HTR-8/SVneo (cell line): ENCODE measurements around the gene ZNF57.
A peak's percentile ranks its signal among the peaks of the same experiment; 100 is the strongest.
"Not testable (repeated sequence)": the region's sequence is repeated elsewhere in the genome, so short reads cannot be mapped to it uniquely, and the experiment has no call there.

Experiments
- DNase-seq: peaks from one replicate; pipeline ENCODE4 v3.0.0; 2011; ENCODE audit warnings: low spot score, mixed read lengths; ENCODE audit not compliant: insufficient read length
- FAIRE-seq: peaks from 2 replicates; lab custom pipeline; 2011; peaks lifted over from hg19 to GRCh38; lab: Jason Lieb, UNC

The ZNF57 gene

DNA sequence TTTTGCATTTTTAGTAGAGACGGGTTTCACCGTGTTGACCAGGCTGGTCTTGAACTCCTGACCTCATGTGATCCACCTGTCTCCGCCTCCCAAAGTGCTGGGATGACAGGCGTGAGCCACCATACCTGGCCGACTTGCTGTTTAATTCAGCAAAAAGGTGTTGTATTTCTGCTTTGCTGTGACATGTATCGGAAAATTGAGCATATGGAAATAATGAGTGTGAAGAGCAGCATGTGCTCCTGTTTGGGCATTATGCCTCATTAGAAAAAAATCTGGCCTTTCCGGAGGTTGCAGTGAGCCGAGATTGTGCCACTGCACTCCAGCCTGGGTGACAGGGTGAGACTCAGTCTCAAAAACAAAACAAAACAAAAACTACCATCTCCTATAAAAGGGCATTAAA, 10.2 kb upstream of the ZNF57 start:
- FAIRE-seq, DNase-seq: not testable (repeated sequence)

DNA sequence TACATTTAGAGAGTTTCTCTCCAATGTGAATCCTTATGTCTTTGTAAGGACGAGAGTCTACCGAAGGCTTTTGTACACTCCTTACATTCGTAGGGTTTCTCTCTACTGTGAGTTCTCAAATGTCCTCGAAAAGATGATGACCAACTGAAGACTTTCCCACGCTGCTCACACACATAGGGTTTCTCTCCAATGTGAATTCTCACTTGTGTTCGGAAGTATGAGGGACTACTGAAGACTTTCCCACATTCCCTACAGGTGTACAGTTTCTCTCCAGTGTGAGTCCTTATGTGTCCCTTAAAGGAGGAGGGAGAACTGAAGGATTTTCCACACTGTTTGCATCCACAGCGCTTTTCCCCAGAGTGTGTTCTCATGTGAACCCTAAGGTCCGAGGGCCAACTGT, 4.0 kb upstream of the ZNF57 start:
- no peak for FAIRE-seq

DNA sequence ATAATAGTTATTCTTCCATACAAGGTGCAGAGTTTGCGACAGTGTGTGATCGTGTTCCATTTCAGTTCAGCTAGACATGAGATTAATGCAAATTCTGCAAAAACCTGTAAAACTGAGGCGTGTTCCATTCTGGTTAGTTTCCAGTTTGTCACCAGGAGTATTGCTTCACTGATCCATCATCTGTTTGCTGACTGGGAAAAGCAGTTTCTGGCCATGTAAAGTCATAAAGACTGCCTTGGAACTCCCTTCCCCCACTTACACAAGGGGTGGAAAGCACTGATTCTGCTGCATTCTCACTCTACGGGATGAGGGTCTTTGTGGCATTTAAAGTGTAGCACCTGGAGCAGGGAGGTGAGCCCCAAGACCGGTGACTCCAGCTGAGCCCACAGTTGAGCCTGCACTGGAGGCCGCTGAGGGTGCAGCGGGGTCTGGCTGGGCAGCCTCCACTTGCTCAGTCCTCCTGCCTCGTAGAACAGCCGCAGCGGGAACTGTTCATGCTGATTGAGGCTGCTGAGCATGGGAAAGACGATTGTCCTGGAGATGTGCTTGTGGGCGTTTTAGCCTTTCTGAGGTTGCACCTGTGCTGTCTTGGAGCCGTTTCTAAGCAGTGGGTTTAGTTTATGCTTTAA, 2.0 kb downstream of the ZNF57 start:
- FAIRE-seq (no peak), DNase-seq (no peak)

More for the DNA sequence above, 4.0 kb upstream of the ZNF57 start:
- no peak for DNase-seq

DNA sequence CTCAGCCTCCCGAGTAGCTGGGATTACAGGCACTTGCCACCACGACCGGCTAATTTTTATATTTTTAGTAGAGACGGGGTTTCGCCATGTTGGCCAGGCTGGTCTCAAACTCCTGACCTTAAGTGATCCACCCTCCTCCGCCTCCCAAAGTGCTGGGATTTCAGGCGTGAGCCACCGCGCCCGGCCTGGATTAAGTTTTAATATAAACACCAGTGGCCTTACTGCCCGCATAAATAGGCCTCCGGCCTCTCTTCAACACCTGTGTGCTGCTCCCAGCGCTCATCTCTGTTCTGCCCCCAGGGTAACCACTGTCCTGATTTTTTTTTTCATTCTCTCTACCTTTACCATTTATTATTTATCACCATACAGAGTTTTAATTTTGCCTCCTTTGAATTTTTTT, 2.6 kb downstream of the ZNF57 start:
- not testable (repeated sequence) for FAIRE-seq, DNase-seq

DNA sequence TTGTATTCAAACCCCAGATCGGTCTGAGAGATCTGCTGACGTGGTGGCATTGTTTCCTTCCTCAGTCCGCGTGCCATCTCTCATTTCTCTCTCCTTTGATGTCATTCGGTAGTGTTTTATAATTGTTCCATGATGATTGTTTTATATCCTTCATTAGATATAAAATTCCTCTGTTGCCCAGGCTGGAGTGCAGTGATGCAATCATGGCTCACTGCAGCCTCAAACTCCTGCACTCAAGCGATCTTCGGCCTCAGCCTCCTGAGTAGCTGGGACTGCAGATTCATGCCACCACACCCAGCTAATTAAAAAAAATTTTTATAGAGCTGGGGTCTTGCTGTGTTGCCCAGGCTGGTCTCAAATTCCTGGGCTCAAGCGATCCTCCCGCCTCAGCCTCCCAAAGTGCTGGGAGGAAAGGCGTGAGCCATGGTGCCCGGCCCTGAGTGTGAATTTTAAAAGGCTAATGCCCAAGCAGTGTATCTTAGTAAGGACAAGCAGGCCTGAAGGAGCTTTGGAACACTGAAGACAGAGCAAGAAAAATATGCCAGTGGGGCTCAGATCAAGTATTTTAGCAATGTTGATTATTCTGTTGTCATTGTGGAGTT, 5.3 kb downstream of the ZNF57 start:
- FAIRE-seq (no peak), DNase-seq (no peak)

DNA sequence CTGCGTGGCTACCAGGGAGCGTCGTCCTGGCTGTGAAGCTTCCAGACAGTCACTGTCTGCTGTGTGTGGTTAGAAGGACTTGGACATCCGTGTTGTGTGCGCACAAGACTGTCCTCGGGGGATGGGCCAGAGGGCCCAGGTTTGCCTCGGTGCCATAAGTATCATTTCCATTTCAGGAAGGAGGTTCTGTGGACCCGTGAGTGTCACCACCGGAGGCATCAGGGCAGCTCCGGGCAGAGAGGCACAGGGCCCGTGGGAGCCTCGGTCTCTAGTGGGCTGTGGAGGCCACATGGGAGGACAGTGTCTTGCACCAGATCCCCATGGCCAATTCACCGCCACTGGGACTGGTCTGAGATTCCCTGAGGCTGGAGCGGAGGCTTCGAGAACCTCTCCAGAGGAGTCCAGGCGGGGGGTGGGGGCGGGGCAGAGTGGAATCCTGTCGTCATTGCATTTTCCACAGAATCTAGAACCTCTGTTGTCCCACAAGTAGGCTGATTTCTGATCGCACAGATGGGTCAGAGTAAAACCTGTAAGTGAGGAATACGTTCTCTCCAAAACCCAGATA, 6.0 kb downstream of the ZNF57 start:
- FAIRE-seq, result no peak
- DNase-seq, result no peak

DNA sequence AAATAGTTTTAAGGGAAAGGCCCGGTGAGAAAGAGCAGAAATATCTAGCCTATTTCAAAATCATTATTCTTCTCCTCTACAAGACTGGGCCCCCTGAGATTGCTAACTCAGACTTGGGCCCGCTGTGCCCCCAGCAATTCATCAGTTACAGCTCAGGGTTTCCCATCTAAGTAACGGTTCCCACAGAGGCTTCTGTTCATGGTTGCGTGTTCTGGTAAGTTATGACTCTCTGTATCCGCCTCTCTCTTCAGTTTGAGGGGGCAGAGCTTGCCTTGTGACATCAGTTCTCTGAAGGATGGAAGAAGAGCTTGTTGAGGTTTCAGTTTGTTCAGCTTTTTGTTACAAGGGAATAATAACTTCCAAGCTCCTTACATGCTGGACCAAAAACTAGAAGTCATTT, 11.6 kb downstream of the ZNF57 start:
- DNase-seq (no peak), FAIRE-seq (no peak)

DNA sequence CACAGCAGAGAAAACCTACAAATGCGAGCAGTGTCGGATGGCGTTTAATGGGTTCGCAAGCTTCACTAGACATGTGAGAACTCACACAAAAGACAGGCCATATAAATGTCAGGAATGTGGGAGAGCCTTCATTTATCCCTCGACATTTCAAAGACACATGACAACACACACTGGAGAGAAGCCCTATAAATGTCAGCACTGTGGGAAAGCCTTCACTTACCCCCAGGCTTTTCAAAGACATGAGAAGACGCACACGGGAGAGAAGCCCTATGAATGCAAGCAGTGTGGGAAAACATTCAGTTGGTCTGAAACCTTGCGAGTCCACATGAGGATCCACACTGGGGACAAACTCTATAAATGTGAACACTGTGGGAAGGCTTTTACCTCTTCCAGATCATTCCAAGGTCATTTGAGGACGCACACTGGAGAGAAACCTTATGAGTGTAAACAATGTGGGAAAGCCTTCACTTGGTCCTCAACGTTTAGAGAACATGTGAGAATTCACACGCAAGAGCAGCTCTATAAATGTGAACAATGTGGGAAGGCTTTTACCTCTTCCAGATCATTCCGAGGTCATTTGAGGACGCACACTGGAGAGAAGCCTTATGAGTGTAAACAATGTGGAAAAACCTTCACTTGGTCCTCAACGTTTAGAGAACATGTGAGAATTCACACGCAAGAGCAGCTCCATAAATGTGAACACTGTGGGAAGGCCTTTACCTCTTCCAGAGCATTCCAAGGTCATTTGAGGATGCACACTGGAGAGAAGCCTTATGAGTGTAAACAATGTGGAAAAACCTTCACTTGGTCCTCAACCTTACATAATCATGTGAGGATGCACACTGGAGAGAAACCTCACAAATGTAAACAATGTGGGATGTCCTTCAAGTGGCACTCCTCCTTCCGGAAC, 16.8 kb downstream of the ZNF57 start:
- no peak for FAIRE-seq
- no peak for DNase-seq

DNA sequence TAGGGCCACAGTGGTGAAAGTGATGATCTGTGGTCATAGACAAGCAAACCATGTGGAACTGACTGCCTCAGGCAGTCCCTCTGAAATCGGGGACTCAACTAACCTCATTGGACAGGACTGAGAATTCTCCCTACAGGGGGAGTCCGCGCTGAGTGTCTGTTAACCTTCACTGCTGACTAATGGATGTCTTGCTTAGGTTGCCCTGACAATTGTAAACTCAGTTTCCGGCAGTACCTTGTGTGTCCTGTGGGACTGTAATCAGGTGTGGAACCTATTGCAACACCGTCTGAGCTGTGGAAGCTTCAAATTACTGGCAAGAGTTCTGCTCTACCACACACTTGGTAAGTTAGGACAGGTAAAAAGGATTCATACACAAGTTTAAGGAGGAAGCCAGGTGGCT, 22.3 kb downstream of the ZNF57 start:
- FAIRE-seq, result peak; percentile 4

DNA sequence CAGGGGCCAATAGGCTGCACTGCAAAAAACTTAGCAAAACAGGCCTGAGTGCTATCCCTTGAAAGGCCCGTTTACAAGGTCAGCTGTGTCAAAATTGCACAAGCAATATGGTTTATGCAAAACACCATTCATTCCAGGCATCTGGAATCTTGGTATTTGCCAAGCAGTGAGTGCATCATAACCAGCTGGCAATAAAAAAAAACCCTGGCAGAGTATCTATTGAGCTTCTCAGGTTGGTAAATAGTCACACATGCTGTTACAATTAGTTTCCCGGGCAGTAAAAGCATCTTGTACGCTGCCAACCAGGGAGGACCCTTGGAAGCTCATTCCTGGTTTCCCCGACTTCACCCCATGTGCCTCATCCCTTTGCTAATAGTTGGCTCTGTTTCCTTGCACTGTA, 22.8 kb downstream of the ZNF57 start:
- DNase-seq, result no peak

More for the DNA sequence above, 22.3 kb downstream of the ZNF57 start:
- DNase-seq, result no peak

DNA sequence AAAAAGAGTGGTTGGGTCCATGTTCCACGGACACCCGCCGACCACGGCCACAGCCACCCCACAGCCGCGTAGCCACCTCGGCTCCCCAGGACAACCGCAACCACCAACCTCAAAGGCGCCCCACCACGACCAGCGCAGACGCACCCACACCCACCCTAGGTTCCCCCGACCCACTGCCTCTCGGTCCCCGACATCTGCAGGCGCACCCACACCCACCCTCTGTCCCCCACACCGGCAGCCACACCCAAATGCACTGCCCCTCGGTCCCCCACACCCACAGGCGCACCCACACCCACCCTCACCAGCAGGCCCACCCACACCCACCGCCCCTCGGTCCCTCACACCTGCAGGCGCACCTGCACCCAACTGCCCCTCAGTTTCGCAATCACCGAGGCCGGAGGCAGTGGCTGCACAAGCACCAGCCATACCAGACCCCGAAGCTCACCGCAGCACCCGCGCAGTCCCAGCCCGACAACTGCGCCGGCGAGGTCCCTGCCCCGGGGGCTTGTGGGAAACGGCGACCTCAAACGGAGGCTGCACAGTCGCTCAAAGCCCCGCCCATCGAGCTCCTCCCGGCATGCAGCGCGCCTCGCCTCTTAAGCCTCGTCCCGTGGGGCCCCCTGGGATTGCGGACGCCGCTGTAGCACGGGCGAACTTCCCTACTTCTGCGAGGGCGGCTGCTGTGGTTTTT, 25.8 kb downstream of the ZNF57 start:
- FAIRE-seq, result no peak
- DNase-seq, result no peak

More for the DNA sequence above, 22.8 kb downstream of the ZNF57 start:
- no peak for FAIRE-seq

DNA sequence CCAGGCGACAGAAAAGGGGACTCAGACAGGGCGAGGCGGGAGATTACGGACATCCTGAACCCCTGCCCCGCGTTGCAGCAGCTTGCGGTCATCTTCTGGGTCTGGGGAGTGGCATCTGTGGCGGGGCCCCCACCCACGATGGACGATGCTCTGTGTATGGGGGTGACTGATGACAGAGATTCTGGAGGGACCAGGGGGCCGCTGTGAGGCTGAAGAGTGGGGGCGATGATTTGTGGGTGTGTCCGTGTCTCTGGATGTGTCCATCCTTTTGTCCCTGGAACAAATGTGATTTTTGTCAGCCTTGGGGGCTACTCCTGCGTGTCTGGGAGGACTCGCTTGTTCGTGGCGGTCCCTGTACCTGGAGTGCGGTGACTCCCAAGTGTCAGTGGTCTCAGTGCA, 26.3 kb downstream of the ZNF57 start:
- no peak for FAIRE-seq
- DNase-seq, result no peak

DNA sequence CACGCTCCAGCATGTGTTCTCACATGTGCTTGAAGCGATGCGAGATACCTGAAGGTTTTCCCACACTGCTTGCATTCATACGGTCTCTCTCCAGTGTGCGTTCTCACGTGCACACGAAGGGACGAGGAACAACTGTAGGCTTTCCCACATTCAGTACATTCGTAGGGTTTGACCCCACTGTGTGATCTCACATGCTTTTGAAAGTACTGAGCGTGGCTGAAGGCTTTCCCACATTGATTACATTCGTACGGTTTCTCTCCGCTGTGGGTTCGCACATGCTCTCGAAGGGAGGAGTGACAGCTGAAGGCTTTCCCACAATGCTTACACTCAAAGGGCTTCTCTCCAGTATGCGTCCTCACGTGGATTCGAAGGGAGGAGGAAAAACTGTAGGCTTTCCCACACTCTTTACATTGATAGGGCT, 32.8 kb downstream of the ZNF57 start:
- FAIRE-seq (no peak), DNase-seq (no peak)

DNA sequence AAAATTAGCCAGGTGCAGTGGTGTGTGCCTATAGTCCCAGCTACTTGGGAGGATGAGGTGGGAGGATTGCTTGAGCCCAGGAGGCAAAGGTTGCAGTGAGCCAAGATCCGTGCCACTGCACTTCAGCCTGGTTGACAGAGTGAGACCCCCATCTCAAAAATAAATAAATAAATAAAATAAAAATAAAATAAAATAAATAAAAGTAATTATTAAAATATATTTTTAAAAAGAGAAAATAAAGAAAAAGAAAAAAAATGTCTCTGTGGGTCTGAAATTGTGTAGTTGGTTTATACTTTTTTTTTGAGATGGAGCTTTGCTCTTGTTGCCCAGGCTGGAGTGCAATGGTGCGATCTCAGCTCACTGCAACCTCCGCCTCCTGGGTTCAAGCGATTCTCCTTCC, 35.1 kb downstream of the ZNF57 start:
- not testable (repeated sequence) for DNase-seq, FAIRE-seq

DNA sequence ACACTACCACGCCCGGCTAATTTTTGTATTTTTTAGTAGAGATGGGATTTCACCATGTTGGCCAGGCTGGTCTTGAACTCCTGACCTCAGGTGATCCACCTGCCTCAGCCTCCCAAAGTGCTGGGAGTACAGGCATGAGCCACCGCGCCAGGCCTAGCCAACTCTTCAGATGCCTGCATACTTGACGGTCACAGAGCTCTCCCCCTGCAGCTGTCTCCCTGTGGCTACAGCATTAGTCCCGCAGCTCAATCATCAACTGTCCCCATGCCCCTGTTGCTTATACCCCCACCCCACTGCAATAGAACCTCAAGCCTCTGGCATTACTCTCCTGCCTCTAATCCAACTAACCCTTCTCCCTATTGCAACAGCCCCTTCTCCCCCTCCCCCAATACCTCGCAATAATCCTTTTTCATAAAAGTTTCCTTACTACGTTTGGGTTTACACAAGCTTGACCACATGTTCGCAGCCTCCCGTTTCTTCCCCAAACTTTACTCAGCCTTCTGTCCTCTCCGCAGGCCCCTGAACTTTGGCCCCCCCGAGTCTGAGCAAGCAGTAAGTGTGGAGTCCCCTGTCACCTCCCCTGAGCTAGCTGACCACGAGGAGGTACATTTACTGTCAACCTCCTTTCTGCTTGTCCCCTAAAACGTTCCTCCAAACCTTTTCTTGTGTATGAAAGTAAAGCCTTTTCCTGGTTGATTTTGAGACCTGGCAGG, 42.4 kb downstream of the ZNF57 start:
- no peak for FAIRE-seq
- DNase-seq, result no peak

DNA sequence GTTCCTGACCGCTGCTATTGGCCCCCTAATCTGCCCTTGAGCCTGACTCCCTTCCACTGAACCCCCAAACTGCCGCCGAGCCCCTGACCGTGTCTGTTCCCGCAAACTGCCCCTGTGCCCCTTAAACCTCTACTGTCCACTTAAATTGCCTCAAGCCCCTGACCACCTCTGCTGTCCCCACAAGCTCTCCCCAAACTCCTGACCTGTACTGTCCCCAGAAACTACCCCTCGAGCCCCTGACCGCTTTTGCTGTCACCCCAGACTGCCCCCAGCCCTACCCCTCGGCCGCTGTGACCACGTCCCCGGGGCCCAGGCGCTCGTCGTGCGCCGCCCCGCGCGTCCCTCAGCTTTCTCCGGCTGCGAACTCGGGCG, 43.7 kb downstream of the ZNF57 start:
- no peak for DNase-seq
- no peak for FAIRE-seq

DNA sequence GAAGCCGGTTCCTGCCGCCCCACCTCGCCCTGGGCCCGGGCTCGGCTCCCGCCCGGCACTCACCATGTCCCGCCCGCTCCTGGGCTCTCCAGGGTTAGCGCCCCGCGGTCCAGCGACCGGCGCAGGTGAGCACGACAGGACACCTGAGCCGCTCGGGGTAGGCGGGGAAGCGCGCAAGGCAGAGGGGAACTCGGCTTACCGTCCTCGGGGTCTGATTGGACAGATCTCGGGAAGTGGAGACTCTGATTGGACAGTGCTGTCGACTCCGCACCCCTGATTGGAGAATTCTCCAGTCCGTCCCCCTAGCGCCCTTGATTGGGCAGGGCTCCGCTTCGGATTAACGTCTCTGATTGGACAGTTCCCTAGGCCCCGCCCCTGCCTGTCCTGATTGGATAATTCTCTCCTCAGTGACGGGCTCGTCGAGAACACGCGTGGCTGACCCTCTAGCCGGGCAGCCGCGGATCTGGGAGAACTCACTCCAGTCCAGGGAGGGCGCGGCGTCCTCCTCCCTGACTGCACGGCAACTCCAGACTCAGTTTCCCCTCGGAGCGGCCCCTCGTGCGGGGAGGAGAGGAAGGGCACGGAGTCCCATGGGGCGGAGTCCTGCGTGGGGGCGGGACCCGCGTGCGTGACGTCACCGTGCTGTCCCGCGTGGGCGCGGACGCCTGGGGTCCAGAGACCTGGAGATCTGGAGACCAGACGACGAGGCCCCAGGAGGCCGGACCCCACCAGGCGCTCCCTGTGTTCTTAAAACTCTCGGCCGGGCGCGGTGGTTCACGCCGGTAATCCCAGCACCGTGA, 44.2 kb downstream of the ZNF57 start, which contains the start of gene ZNF77:
Gene ZNF77, minus strand, starts transcription at position 197 of the 800 bp plus-strand sequence. Its CDS starts 131 bp downstream, at position 66.
- DNase-seq (peak; percentile 99), FAIRE-seq (peak; percentile 83)

DNA sequence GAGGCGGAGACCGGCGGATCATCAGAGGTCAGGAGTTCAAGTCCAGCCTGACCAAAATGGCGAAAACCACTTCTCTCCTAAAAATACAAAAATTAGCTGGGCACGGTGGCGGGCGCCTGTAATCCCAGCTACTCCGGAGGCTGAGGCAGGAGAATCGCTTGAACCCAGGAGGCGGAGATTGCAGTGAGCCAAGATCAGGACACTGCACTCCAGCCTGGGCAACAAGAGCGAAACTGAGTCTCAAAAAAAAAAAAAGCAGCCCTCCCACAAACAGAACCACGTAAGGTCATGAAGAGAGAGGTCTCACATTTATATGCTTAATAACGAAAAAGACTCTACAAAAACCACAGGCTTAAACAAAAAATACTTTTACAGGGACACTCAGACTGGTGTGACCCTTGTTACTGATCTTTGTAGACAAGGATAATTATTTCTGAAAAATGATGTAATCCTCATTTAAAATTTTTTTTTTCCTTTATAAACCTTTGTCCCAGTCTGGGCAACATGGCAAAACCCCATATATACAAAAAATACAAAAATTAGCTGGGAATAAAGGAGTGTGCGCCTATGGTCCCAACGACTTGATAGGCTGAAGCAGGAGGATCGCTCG, 45.0 kb downstream of the ZNF57 start:
- no peak for FAIRE-seq

More for the DNA sequence above, 45.0 kb downstream of the ZNF57 start:
- no peak for DNase-seq
